Left ventricle myocardium inferior (tissue), 1 donor: Measurements from ENCODE around the gene PPM1E. TPM values are rescaled to one million over a fixed set of nuclear protein-coding genes. Genes with fewer than 3 reads are reported as not detected.

Source experiments
- DNase-seq: peaks from one replicate; pipeline ENCODE4 v3.0.0-alpha.2; 2020
- H3K27ac ChIP-seq: fragments of 200-600 bp; replicated peaks from 2 replicates; pipeline ENCODE4 v1.8.0; 2021
- H3K27me3 ChIP-seq: fragments of 200-600 bp; 2 replicates; pipeline ENCODE4 v1.8.0; 2021; ENCODE audit warnings: low read depth
- H3K36me3 ChIP-seq: fragments of 200-600 bp; 2 replicates; pipeline ENCODE4 v1.8.0; 2021
- H3K4me1 ChIP-seq: fragments of 200-600 bp; 2 replicates; pipeline ENCODE4 v1.8.0; 2021
- H3K4me3 ChIP-seq: fragments of 200-600 bp; 2 replicates; pipeline ENCODE4 v1.8.0; 2021; ENCODE audit warnings: mild to moderate bottlenecking, moderate library complexity
- H3K9me3 ChIP-seq: fragments of 200-600 bp; replicated peaks from 2 replicates; pipeline ENCODE4 v1.8.0; 2021
- CTCF ChIP-seq: fragments of 200-600 bp; IDR thresholded peaks from 2 replicates; pipeline ENCODE4 v1.8.0; 2021; ENCODE audit warnings: antibody characterized with exemption, mild to moderate bottlenecking, borderline replicate concordance
- intact Hi-C: fragments of 100-400 bp; cut with micrococcal nuclease; formaldehyde crosslinking; loops from one replicate; pipeline ENCODE4 v1.11.0; 2022
- total RNA-seq: library from RNA; stranded (reverse); fragmentation: NEBNext Ultra II Directional; extraction: Animal tissue kit (Norgen Biotek cat#: 25700); gene quantifications from one replicate; pipeline ENCODE4 v1.2.1, GENCODE V29; 2021
- donor health status: DM: no; HTN: yes; CAD: no; lungs with severe emphysema.

The PPM1E gene
- total RNA-seq, 1 donor from 2014 or later = 0.80 TPM

- intact Hi-C loops = no loop called here
- no peak for DNase-seq
- Histone ChIP-seq H3K4me3 (no peak overlapping the region), H3K36me3 (peaks cover 26% of the 10 kb centered on the region), H3K4me1 (peaks cover 20% of the 10 kb centered on the region), H3K27ac (no peak overlapping the region), H3K27me3 (no peaks in the 10 kb centered on the region), H3K9me3 (peaks cover 5% of the 10 kb centered on the region)
- TF ChIP-seq CTCF = no peak
These were observed 269.3 kb downstream of the PPM1E start for GRCh38 chr17:59024916-59025315.

- Histone ChIP-seq H3K36me3 (peaks cover 18% of the 10 kb centered on the region), H3K27me3 (no peaks in the 10 kb centered on the region), H3K4me1 (peaks cover 20% of the 10 kb centered on the region), H3K4me3 (no peak overlapping the region), H3K27ac (peak overlapping the region; percentile 16), H3K9me3 (peaks cover under 1% of the 10 kb centered on the region)
- intact Hi-C loops = no loop called here
- DNase-seq = no peak
- no peak for TF ChIP-seq CTCF
These were observed 270.7 kb downstream of the PPM1E start for GRCh38 chr17:59026176-59026939.

GRCh38 chr17:59027750-59028149, 272.1 kb downstream of the PPM1E start:
- intact Hi-C loops = no loop called here
- TF ChIP-seq CTCF = no peak
- DNase-seq = no peak
- Histone ChIP-seq H3K36me3 (peaks cover 22% of the 10 kb centered on the region), H3K4me1 (peaks cover 20% of the 10 kb centered on the region), H3K27ac (peak overlapping the region; percentile 16), H3K9me3 (no peaks in the 10 kb centered on the region), H3K4me3 (no peak overlapping the region), H3K27me3 (no peaks in the 10 kb centered on the region)

- no peaks in the 10 kb centered on the region for H3K27me3 ChIP-seq
- peak overlapping the region; percentile 16 for H3K27ac ChIP-seq
- H3K4me3 ChIP-seq = no peak overlapping the region
- no peak for TF ChIP-seq CTCF
- no peak for DNase-seq
- intact Hi-C loops = no loop called here
- peaks cover 26% of the 10 kb centered on the region for H3K36me3 ChIP-seq
- H3K9me3 ChIP-seq = no peaks in the 10 kb centered on the region
- peaks cover 20% of the 10 kb centered on the region for H3K4me1 ChIP-seq
These were observed 272.7 kb downstream of the PPM1E start for GRCh38 chr17:59028328-59028727.

GRCh38 chr17:59030811-59031210, 275.2 kb downstream of the PPM1E start:
- DNase-seq = no peak
- Histone ChIP-seq H3K36me3 (peaks cover 46% of the 10 kb centered on the region), H3K27me3 (no peaks in the 10 kb centered on the region), H3K4me3 (no peak overlapping the region), H3K4me1 (peaks cover 20% of the 10 kb centered on the region), H3K9me3 (no peaks in the 10 kb centered on the region), H3K27ac (no peak overlapping the region)
- intact Hi-C loops = no loop called here
- TF ChIP-seq CTCF = no peak

Other genes starting within 250 kb of the PPM1E start
- 24.0 TPM for gene MTMR4, start 241.2 kb upstream of the PPM1E start, total RNA-seq
- gene TEX14, start 63.8 kb upstream of the PPM1E start, total RNA-seq = 0.19 TPM
- 37.6 TPM for gene RAD51C, start 63.3 kb upstream of the PPM1E start, total RNA-seq